Fibroblast of skin of scalp (primary cell): ENCODE results near the gene CD300A. TPM values are rescaled to one million over a fixed set of nuclear protein-coding genes. Genes with fewer than 3 reads are reported as not detected.

Experiments used
- DNase-seq: peaks from one replicate; pipeline ENCODE4 v3.0.0-alpha.2; 2013
- polyA plus RNA-seq, 2 experiments: library from polyadenylated mRNA; unstranded; fragments of 120-200 nt; gene quantifications; one replicate each; pipeline ENCODE4 v1.2.1, GENCODE V29; 2013; ENCODE audit not compliant: insufficient read length in 2 of 2

Gene CD300A
- polyA plus RNA-seq (2013, experiment 1 of 2; ENCODE audit: insufficient read length): not detected
- polyA plus RNA-seq (2013, experiment 2 of 2; ENCODE audit: insufficient read length): not detected

GRCh38 chr17:74466111-74466827 lies at the start of gene CD300A:
Gene CD300A (plus strand): TSS chr17:74466634. CDS start chr17:74466704, 70 bp downstream.
- no peak for DNase-seq

- DNase-seq: peak; percentile 30
These were observed 49.0 kb upstream of the CD300A start for GRCh38 chr17:74417178-74418045.

- no peak for DNase-seq
These were observed 46.5 kb upstream of the CD300A start for GRCh38 chr17:74419928-74420411.

GRCh38 chr17:74424117-74424516 lies 42.3 kb upstream of the CD300A start:
- DNase-seq: no peak

- no peak for DNase-seq
These were observed 41.8 kb upstream of the CD300A start for GRCh38 chr17:74424657-74425056.

DNA sequence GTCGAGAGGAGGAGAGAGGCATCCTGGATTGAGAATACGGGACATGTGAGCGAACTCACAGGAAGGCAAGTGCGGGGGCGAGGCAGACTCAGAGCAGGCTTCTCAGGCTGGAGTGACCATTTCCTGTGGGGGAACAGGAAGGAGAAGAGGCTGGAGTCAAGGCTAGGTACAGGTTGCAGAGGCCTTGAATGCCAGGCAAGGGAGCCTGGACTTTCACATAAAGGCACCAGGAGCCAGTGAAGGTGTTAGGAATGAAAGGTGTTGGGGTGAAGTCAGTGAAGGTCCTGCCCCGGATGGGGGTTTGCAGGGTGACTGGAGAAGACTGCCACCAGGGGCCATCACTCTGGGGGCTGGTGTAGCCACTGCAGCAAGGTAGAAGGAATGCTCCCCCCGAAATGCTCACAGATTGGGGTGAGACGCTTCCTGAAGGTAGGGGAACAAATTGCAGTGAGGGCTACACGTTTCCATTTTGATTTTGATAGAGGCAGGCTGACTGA lies 39.8 kb upstream of the CD300A start:
- DNase-seq: no peak

DNA sequence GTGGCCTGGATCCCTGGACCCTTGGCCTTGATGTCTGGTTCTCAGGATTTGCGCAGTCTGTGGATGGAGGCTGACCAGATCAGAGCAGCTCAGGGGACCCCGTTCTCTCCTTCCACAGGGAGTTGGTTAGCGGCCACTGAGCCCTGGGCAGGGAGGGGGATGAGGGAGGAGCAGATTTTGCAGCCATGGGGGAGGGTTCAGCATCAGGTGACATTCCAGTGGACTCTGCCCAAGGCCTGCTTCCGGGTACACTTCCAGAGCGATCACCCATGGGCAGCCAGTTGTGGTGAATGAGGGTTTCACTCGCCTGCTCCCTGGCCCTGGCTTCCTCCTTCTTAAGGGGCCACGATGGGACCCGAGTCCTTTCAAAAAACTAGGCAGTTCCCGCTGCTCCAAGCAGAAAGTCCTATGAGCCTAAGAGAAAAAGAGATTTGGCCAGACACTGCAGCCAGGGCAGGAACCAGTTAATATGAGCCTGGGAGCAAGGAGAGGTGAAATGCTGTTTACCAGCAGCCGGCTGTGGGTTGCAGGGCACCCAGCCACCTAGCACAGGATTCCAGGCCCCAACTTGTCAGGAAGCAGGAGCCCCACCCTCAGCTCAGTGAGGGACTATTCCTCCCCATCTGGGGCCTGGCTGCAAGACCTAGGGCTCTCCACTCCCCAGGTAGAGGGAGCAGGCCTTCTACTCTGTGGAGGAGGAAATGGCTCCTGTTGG lies 39.2 kb upstream of the CD300A start:
- DNase-seq: no peak

GRCh38 chr17:74427763-74428153 lies 38.7 kb upstream of the CD300A start:
- no peak for DNase-seq

GRCh38 chr17:74429604-74430384 lies 36.6 kb upstream of the CD300A start:
- no peak for DNase-seq

- no peak for DNase-seq
These were observed 36.1 kb upstream of the CD300A start for GRCh38 chr17:74430385-74430705.

GRCh38 chr17:74430706-74431567 lies 35.5 kb upstream of the CD300A start:
- peak; percentile 66 for DNase-seq

DNA sequence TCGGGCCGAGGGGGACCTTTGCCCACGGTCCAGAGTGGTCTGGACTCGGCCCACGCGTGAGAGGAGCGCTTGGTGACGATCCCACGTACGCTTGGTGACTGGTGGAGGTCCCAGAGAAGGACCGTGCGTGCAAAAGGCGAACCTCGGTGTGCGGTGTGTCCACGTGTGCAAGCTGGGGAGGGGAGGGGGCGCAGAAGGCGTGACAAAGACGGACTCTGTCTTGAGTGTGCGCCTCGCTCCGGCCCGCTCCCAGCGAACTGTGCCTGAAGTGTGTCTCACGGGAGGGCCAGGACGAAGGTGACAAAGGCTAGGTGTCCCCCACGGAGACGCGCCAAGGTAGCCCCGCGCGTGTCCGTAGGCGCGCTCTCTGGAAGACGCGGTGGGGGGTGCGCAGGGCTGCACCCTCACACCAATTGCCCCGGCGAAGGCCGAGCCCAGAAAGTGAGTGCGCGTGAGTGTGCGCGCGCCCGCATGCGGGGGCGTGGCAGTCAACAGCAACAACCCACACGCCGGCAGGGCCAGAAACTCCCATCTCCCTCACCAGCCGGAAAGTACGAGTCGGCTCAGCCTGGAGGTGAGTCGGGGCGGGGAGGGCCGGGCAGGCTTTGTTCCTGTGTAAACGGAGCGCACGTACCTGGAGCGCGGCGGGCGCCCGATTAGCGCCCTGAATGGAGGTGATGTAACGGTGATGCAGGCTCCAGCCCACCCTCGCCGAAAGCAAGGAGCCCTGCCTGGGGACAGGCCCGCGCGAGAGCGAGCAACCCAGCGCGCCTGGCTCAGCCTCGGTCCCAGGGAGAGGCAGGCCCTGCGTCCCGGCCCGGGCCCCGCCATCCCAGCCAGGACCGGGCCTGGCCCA lies 34.6 kb upstream of the CD300A start, which contains the start of gene GPRC5C:
TSS of gene GPRC5C (plus strand) at position 521 of the 856 bp plus-strand sequence. CDS start 7,689 bp downstream, outside the sequence.
- peak; percentile 18 for DNase-seq

DNA sequence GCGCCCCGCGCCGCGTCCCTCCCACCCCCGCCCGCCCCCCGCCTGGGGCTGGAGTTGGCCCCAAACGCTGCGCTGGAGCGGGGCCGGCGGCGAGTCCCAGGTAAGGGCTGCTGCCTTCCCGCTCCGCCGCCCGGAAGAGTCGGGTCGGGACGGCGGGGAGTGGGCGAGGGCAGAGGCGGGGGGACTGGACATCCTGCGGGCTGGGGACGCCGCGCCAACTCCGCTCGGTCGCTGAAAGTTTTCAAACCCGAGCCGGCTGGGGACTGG lies 34.1 kb upstream of the CD300A start:
- no peak for DNase-seq

GRCh38 chr17:74432766-74433391 lies 33.6 kb upstream of the CD300A start:
- DNase-seq: no peak

- no peak for DNase-seq
These were observed 32.9 kb upstream of the CD300A start for GRCh38 chr17:74433421-74434121.

DNA sequence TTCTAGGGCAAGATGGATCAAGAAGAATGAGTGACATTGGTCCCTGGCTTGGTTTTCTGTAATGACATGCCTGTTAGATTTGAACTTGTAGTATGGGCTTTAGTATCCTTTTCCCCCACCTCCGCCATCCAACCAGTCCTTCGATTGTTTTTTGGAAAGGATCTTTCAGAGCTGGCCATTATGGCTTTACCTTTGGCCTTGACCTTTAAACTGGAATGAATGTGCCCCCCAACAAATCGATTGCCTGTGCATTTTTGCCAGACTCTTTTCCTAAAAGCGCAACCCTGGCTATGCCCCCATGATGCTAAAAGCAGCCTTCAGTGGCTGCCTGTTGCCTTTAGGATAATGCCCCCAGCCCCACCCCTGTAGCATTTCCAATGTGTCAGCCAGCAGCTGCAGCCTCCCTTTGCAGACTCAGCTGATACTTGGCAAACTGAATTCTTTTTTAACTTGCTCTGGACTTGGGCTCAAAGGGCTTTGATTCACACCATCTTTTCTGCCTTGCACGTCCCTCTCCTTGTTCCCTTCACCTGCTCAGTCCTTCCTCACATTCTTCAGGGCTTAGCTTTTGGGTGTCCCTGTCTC lies 30.6 kb upstream of the CD300A start:
- no peak for DNase-seq

DNA sequence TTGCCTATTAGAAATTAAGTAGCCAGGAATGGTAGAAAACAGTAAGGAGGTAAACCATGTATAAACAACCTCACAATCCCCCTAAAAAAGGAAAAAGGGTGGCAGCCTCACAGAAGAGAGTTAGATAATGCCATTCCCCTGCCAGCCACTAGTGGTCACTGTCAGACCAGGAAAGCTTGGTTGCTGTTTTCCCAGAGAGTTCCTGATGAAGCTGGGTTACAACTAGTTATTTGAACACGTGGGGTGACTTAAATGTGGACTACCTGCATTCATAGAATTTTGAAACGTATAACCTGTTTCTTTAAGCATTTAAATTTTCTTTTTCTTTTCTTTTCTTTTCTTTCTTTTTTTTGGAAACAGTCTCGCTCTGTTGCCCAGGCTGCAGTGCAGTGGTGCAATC lies 28.7 kb upstream of the CD300A start:
- no peak for DNase-seq
